H9 (cell line): ENCODE results near the gene RAD23B. TPM values are rescaled to one million over a fixed set of nuclear protein-coding genes. Genes with fewer than 3 reads are reported as not detected.

Experiments used
- DNase-seq: peaks from one replicate; pipeline ENCODE4 v3.0.0-alpha.2; 2017
- H2AFZ ChIP-seq: one replicate; pipeline ENCODE4 v1.6.1; 2013; ENCODE audit warnings: mild to moderate bottlenecking, low read length, control low read depth, moderate library complexity
- H2AK5ac ChIP-seq: 2 replicates; pipeline ENCODE4 v1.6.1; 2013; ENCODE audit warnings: low read length, control low read depth, mixed read lengths; ENCODE audit not compliant: insufficient read length
- H2BK120ac ChIP-seq: one replicate; pipeline ENCODE4 v1.6.1; 2013; ENCODE audit warnings: low read depth, mild to moderate bottlenecking, low read length, control low read depth, inconsistent platforms; ENCODE audit not compliant: poor library complexity, severe bottlenecking
- H2BK12ac ChIP-seq: 2 replicates; pipeline ENCODE4 v1.6.1; 2013; ENCODE audit warnings: low read length, control low read depth, mixed read lengths, low read depth; ENCODE audit not compliant: insufficient read length
- H2BK15ac ChIP-seq: 2 replicates; pipeline ENCODE4 v1.6.1; 2013; ENCODE audit warnings: low read depth, low read length, control low read depth
- H2BK20ac ChIP-seq: one replicate; pipeline ENCODE4 v1.6.1; 2013; ENCODE audit warnings: low read depth, mild to moderate bottlenecking, low read length, control low read depth, inconsistent platforms; ENCODE audit not compliant: poor library complexity, severe bottlenecking
- H2BK5ac ChIP-seq: 2 replicates; pipeline ENCODE4 v1.6.1; 2013; ENCODE audit warnings: low read length, control low read depth, mixed read lengths; ENCODE audit not compliant: insufficient read length
- H3K14ac ChIP-seq: 2 replicates; pipeline ENCODE4 v1.6.1; 2013; ENCODE audit warnings: low read length, control low read depth; ENCODE audit not compliant: insufficient read depth
- H3K18ac ChIP-seq: 2 replicates; pipeline ENCODE4 v1.6.1; 2013; ENCODE audit warnings: low read depth, mild to moderate bottlenecking, mixed read lengths, low read length, control low read depth; ENCODE audit not compliant: insufficient read length
- H3K23ac ChIP-seq: 2 replicates; pipeline ENCODE4 v1.6.1; 2013; ENCODE audit warnings: low read length, control low read depth, mixed read lengths, low read depth; ENCODE audit not compliant: insufficient read length
- H3K23me2 ChIP-seq: 2 replicates; pipeline ENCODE4 v1.6.1; 2013; ENCODE audit warnings: low read depth, mild to moderate bottlenecking, mixed read lengths, low read length, control low read depth; ENCODE audit not compliant: insufficient read length, poor library complexity, severe bottlenecking
- H3K27ac ChIP-seq: 2 replicates; pipeline ENCODE4 v1.5.1; 2013; ENCODE audit warnings: low read length, control low read depth, mixed read lengths, low read depth; ENCODE audit not compliant: insufficient read length
- H3K27me3 ChIP-seq: 2 replicates; pipeline ENCODE4 v1.6.1; 2013; ENCODE audit warnings: low read length, control low read depth, inconsistent platforms; ENCODE audit not compliant: insufficient read depth
- H3K4ac ChIP-seq: 2 replicates; pipeline ENCODE4 v1.6.1; 2013; ENCODE audit warnings: low read depth, mild to moderate bottlenecking, control low read depth, inconsistent platforms, low read length, moderate library complexity
- H3K4me1 ChIP-seq: 2 replicates; pipeline ENCODE4 v1.6.1; 2013; ENCODE audit warnings: low read length, control low read depth, inconsistent platforms; ENCODE audit not compliant: insufficient read depth
- H3K4me2 ChIP-seq: 2 replicates; pipeline ENCODE4 v1.6.1; 2013; ENCODE audit warnings: low read length, control low read depth, mixed read lengths; ENCODE audit not compliant: insufficient read length, insufficient read depth
- H3K56ac ChIP-seq: 2 replicates; pipeline ENCODE4 v1.6.1; 2013; ENCODE audit warnings: low read depth, mild to moderate bottlenecking, mixed read lengths, low read length, control low read depth; ENCODE audit not compliant: insufficient read length
- H3K79me1 ChIP-seq: 2 replicates; pipeline ENCODE4 v1.6.1; 2013; ENCODE audit warnings: low read depth, mild to moderate bottlenecking, moderate library complexity, low read length, control low read depth, inconsistent platforms; ENCODE audit not compliant: insufficient read depth, poor library complexity, severe bottlenecking
- H3K79me2 ChIP-seq: 2 replicates; pipeline ENCODE4 v1.6.1; 2013; ENCODE audit warnings: low read length, control low read depth, inconsistent platforms; ENCODE audit not compliant: insufficient read depth
- H3K9ac ChIP-seq: 2 replicates; pipeline ENCODE4 v1.6.1; 2013; ENCODE audit warnings: low read length, control low read depth, mixed read lengths; ENCODE audit not compliant: insufficient read length; ENCODE audit errors: extremely low read depth
- H3K9me3 ChIP-seq: one replicate; pipeline ENCODE4 v1.6.1; 2013; ENCODE audit warnings: low read depth, low read length, inconsistent platforms; ENCODE audit not compliant: control insufficient read depth
- H3T11ph ChIP-seq: one replicate; pipeline ENCODE4 v1.6.1; 2013; ENCODE audit warnings: mild to moderate bottlenecking, low read length, control low read depth, inconsistent platforms
- H4K20me1 ChIP-seq: one replicate; pipeline ENCODE4 v1.6.1; 2013; ENCODE audit not compliant: control insufficient read depth, insufficient read length, insufficient read depth
- H4K5ac ChIP-seq: 2 replicates; pipeline ENCODE4 v1.6.1; 2013; ENCODE audit warnings: low read depth, mild to moderate bottlenecking, mixed read lengths, low read length, control low read depth; ENCODE audit not compliant: insufficient read length
- H4K8ac ChIP-seq: replicated peaks from 2 replicates; pipeline ENCODE4 v1.6.1; 2013; ENCODE audit warnings: low read length, control low read depth, mixed read lengths, low read depth; ENCODE audit not compliant: insufficient read length
- H4K91ac ChIP-seq: 2 replicates; pipeline ENCODE4 v1.6.1; 2013; ENCODE audit warnings: low read depth, mild to moderate bottlenecking, moderate library complexity, mixed read lengths, low read length, control low read depth; ENCODE audit not compliant: insufficient read length
- H3K27ac Mint-ChIP-seq, 3 experiments: 2 replicates in 2 of 3; 3 replicates in 1 of 3; pipeline ENCODE4 v1.8.0; 2020 to 2021; ENCODE audit warnings: mixed read lengths in 3 of 3, mild to moderate bottlenecking in 1 of 3, moderate library complexity in 1 of 3
- H3K27me3 Mint-ChIP-seq: 2 replicates; pipeline ENCODE4 v1.8.0; 2021; ENCODE audit warnings: low read depth, mild to moderate bottlenecking, moderate library complexity, mixed read lengths
- H3K36me3 Mint-ChIP-seq, 3 experiments: 2 replicates in 2 of 3; 3 replicates in 1 of 3; pipeline ENCODE4 v1.8.0; 2020 to 2021; ENCODE audit warnings: low read depth in 3 of 3, mixed read lengths in 3 of 3; ENCODE audit not compliant: insufficient read depth in 1 of 3
- H3K4me1 Mint-ChIP-seq, 2 experiments: 2 replicates each; pipeline ENCODE4 v1.8.0; 2020; ENCODE audit warnings: mixed read lengths in 2 of 2
- H3K4me3 Mint-ChIP-seq, 2 experiments: 2 replicates in 1 of 2; 3 replicates in 1 of 2; pipeline ENCODE4 v1.8.0; 2020 to 2021; ENCODE audit warnings: mild to moderate bottlenecking in 2 of 2, mixed read lengths in 2 of 2, moderate library complexity in 1 of 2
- H3K9me3 Mint-ChIP-seq, 2 experiments: 2 replicates in 1 of 2; 3 replicates in 1 of 2; pipeline ENCODE4 v1.8.0; 2020; ENCODE audit warnings: mild to moderate bottlenecking in 2 of 2, mixed read lengths in 2 of 2, moderate library complexity in 1 of 2
- WGBS: extraction: QIAGEN DNeasy Blood & Tissue Kit; methylation state at CpG from one replicate; pipeline ENCODE4 v1.1.7; 2013; ENCODE audit warnings: missing lambda C conversion rate, low lambda C conversion rate, mixed read lengths; ENCODE audit not compliant: insufficient read length; ENCODE audit errors: extremely low coverage; 5-methylcytosine and 5-hydroxymethylcytosine counted together
- total RNA-seq: library from RNA; stranded (reverse); gene quantifications from 2 replicates; pipeline ENCODE4 v1.2.1, GENCODE V29; 2021
- TF ChIP-seq, protein P1 (sequence below): fragments of 200-600 bp; sonication (generic); conservative IDR thresholded peaks from 3 replicates; pipeline ENCODE4 v1.8.0; 2021; ENCODE audit warnings: antibody characterized with exemption, mild to moderate bottlenecking

The RAD23B gene
- total RNA-seq, 1 experiment from 2014 or later: 154 TPM

DNA sequence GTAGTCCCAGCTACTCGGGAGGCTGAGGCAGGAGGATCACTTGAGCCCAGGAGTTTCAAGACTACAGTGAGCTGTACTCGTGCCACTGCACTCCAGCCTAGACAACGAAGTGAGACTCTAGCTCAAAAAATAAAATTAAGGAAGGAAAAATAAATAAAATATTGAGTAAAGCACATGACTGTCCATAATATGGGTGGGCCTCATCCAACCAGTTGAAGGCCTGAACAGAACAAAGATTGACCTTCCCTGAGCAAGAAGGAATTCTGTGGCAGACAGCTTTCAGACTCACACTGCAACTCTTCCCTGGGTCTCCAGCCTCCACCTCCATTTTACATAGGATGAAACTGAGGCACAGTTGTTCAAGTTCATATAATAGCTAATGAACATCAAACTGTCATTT, 72.3 kb downstream of the RAD23B start:
- no peaks in the 10 kb centered on the region for H3K9me3 ChIP-seq
- WGBS: no CpG with 5 or more reads among the region's 3 CpGs
- H4K91ac ChIP-seq: no peak overlapping the region
- H3K27me3 ChIP-seq: no peaks in the 10 kb centered on the region
- no peak overlapping the region for H3K14ac ChIP-seq
- H3K4me1 ChIP-seq: no peaks in the 10 kb centered on the region
- no peak overlapping the region for H4K8ac ChIP-seq
- no peak overlapping the region for H2BK20ac ChIP-seq
- no peak overlapping the region for H2BK120ac ChIP-seq
- H3K79me2 ChIP-seq: no peaks in the 10 kb centered on the region
- H3K4me1 Mint-ChIP-seq: peaks cover 3% of the 10 kb centered on the region in 2 experiments; a peak in 2 of 4 replicates
- H2AFZ ChIP-seq: no peak overlapping the region
- H4K20me1 ChIP-seq: no peaks in the 10 kb centered on the region
- H3K23ac ChIP-seq: no peak overlapping the region
- peaks cover 8 to 9% of the 10 kb centered on the region in 2 experiments; a peak in 3 of 5 replicates for H3K9me3 Mint-ChIP-seq
- no peak overlapping the region for H4K5ac ChIP-seq
- H3T11ph ChIP-seq: no peak overlapping the region
- H2BK5ac ChIP-seq: no peak overlapping the region
- no peak overlapping the region for H3K9ac ChIP-seq
- no peak overlapping the region for H3K4me2 ChIP-seq
- no peaks in the 10 kb centered on the region; a peak in 1 of 7 replicates for H3K36me3 Mint-ChIP-seq
- H2AK5ac ChIP-seq: no peak overlapping the region
- TF ChIP-seq, protein P1, sequence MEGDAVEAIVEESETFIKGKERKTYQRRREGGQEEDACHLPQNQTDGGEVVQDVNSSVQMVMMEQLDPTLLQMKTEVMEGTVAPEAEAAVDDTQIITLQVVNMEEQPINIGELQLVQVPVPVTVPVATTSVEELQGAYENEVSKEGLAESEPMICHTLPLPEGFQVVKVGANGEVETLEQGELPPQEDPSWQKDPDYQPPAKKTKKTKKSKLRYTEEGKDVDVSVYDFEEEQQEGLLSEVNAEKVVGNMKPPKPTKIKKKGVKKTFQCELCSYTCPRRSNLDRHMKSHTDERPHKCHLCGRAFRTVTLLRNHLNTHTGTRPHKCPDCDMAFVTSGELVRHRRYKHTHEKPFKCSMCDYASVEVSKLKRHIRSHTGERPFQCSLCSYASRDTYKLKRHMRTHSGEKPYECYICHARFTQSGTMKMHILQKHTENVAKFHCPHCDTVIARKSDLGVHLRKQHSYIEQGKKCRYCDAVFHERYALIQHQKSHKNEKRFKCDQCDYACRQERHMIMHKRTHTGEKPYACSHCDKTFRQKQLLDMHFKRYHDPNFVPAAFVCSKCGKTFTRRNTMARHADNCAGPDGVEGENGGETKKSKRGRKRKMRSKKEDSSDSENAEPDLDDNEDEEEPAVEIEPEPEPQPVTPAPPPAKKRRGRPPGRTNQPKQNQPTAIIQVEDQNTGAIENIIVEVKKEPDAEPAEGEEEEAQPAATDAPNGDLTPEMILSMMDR: no peak
- H3K27ac Mint-ChIP-seq: no peak overlapping the region
- no peaks in the 10 kb centered on the region for H3K79me1 ChIP-seq
- no peak overlapping the region for H2BK15ac ChIP-seq
- H3K56ac ChIP-seq: no peak overlapping the region
- H3K18ac ChIP-seq: no peak overlapping the region
- H3K27ac ChIP-seq: no peak overlapping the region
- DNase-seq: no peak
- H3K27me3 Mint-ChIP-seq: peaks cover 3% of the 10 kb centered on the region; the same call in 1 of the 2 replicates
- H3K4ac ChIP-seq: no peak overlapping the region
- no peak overlapping the region for H3K4me3 Mint-ChIP-seq
- no peak overlapping the region for H2BK12ac ChIP-seq
- H3K23me2 ChIP-seq: no peaks in the 10 kb centered on the region
